Testis (tissue), 2 donors: Measurements from ENCODE around the gene HLX.

Experiments
- CTCF ChIP-seq, 3 experiments: fragments of 450-650 bp in 2 of 3; fragments of 200-600 bp in 1 of 3; sonication (generic) in 1 of 3; IDR thresholded peaks; one replicate each; pipeline ENCODE4 v1.5.1; 2016 to 2019; ENCODE audit warnings: antibody characterized with exemption in 3 of 3, mild to moderate bottlenecking in 2 of 3, moderate library complexity in 1 of 3
- POLR2A ChIP-seq: fragments of 450-650 bp; IDR thresholded peaks from one replicate; pipeline ENCODE4 v1.6.1; 2017; ENCODE audit warnings: antibody characterized with exemption, mild to moderate bottlenecking, moderate library complexity

GRCh38 chr1:220893701-220894024 lies 14.4 kb downstream of the HLX start:
- TF ChIP-seq CTCF (IDR thresholded peaks at IDR 0.05): no peak
- no peak for TF ChIP-seq POLR2A
